UCSD-AML1 (cell line): ENCODE results near the gene TOPBP1.

Source experiments
- DNase-seq: peaks from one replicate; lab custom pipeline; 2025; ENCODE audit not compliant: unreplicated experiment; lab: John Stamatoyannopoulos, UW

Gene TOPBP1

GRCh38 chr3:133608388-133608787 is 53.4 kb downstream of the TOPBP1 start:
- no peak for DNase-seq

GRCh38 chr3:133607816-133608215 is 53.9 kb downstream of the TOPBP1 start:
- DNase-seq: no peak

GRCh38 chr3:133606902-133607301 is 54.8 kb downstream of the TOPBP1 start:
- DNase-seq: no peak

GRCh38 chr3:133606342-133606741 is 55.4 kb downstream of the TOPBP1 start:
- DNase-seq: no peak

- no peak for DNase-seq
Measured at GRCh38 chr3:133600572-133601081, 61.1 kb downstream of the TOPBP1 start.

- DNase-seq: no peak
Measured at GRCh38 chr3:133599280-133599679, 62.5 kb downstream of the TOPBP1 start.

- no peak for DNase-seq
Measured at GRCh38 chr3:133598405-133598804, 63.3 kb downstream of the TOPBP1 start.

GRCh38 chr3:133595341-133595740 is 66.4 kb downstream of the TOPBP1 start:
- DNase-seq: no peak

GRCh38 chr3:133593243-133593642 is 68.5 kb downstream of the TOPBP1 start:
- no peak for DNase-seq

- no peak for DNase-seq
Measured at GRCh38 chr3:133592843-133593242, 68.9 kb downstream of the TOPBP1 start.

GRCh38 chr3:133591271-133591742 is 70.4 kb downstream of the TOPBP1 start:
- DNase-seq: no peak

- DNase-seq: no peak
Measured at GRCh38 chr3:133589503-133589902, 72.2 kb downstream of the TOPBP1 start.

- no peak for DNase-seq
Measured at GRCh38 chr3:133588784-133589465, 72.8 kb downstream of the TOPBP1 start.

GRCh38 chr3:133588035-133588434 is 73.7 kb downstream of the TOPBP1 start:
- no peak for DNase-seq

GRCh38 chr3:133583396-133583795 is 78.3 kb downstream of the TOPBP1 start:
- no peak for DNase-seq

GRCh38 chr3:133578548-133579191 is 83.1 kb downstream of the TOPBP1 start:
- DNase-seq: no peak

GRCh38 chr3:133576169-133576568 is 85.6 kb downstream of the TOPBP1 start:
- no peak for DNase-seq

GRCh38 chr3:133575086-133575485 is 86.7 kb downstream of the TOPBP1 start:
- DNase-seq: no peak

GRCh38 chr3:133574260-133574881 is 87.4 kb downstream of the TOPBP1 start:
- DNase-seq: no peak

- no peak for DNase-seq
Measured at GRCh38 chr3:133573629-133574194, 88.0 kb downstream of the TOPBP1 start, which contains the start of gene CDV3. Gene CDV3, plus strand, starts transcription at chr3:133573686. Its CDS starts 359 bp downstream, at chr3:133574045.

- no peak for DNase-seq
Measured at GRCh38 chr3:133573054-133573628, 88.6 kb downstream of the TOPBP1 start.
